ENCODE measurements around the gene APOA4.

The APOA4 gene

DNA sequence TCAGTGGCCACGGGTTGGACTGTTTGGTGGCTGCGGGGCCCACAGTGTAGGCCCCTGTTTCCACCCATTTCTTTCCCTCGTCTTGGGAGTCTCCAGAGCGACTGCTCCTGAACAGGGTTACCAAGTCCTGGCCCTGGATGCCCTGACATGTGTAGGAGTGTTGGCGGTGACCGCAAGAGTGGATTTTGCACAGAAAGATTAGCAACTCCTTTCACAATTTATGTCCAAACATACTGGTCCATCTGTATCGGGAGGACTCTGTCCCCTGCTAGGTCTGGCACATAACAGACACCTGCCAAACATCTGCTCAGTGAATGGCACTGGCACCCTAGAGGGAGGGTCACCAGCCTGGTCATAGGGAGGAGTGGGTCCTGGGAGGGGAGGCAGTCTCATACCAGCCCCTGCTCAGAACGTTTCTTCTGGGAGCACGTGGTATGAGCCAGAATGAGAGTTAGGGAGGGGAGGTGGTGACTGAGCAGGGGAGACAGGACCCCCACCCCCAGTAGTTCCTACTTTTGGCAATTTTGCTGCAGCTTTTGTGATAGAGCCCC lies 17.7 kb upstream of the APOA4 start:
- Histone ChIP-seq H3K4me2 (ENCODE audit: insufficient read depth, low read length, poor library complexity, severe bottlenecking) (no peak overlapping the region), H4K91ac (ENCODE audit: low read depth, low read length, poor library complexity) (no peak overlapping the region), H2BK120ac (ENCODE audit: low read depth, low read length) (no peak overlapping the region), H3K9me3 (replicated peaks in 1 of 2; ENCODE audit: control insufficient read depth in 2 of 2, insufficient read depth in 1 of 2, low read depth in 1 of 2, low read length in 2 of 2) (no peaks in the 10 kb centered on the region), H3K27ac (replicated peaks; ENCODE audit: low read length) (no peak overlapping the region), H3K36me3 (replicated peaks in 1 of 2; ENCODE audit: control insufficient read depth in 2 of 2, insufficient read depth in 2 of 2, low read length in 2 of 2) (peaks cover 8 to 30% of the 10 kb centered on the region in 2 donors), H3K23ac (ENCODE audit: low read depth, low read length, poor library complexity) (no peak overlapping the region), H2BK15ac (ENCODE audit: low read length) (no peak overlapping the region), H3K4ac (ENCODE audit: low read length) (no peak overlapping the region), H2AFZ (ENCODE audit: low read length) (peak overlapping the region; percentile 10), H4K8ac (ENCODE audit: low read depth, low read length) (no peak overlapping the region), H3K4me3 (ENCODE audit: low read length in 2 of 2) (no peak overlapping the region), H3K79me1 (ENCODE audit: low read depth, low read length) (no peaks in the 10 kb centered on the region), H2BK5ac (ENCODE audit: low read length) (no peak overlapping the region), H3K9ac (ENCODE audit: low read depth, low read length, poor library complexity) (no peak overlapping the region), H3K27me3 (ENCODE audit: control insufficient read depth in 3 of 3, insufficient read depth in 3 of 3, low read depth in 1 of 3, low read length in 3 of 3) (no peaks in the 10 kb centered on the region), H3K18ac (ENCODE audit: low read length) (no peak overlapping the region), H2BK12ac (ENCODE audit: low read length) (no peak overlapping the region), H3K14ac (ENCODE audit: low read length) (no peak overlapping the region), H2AK5ac (ENCODE audit: low read depth, low read length) (no peak overlapping the region), H3K4me1 (ENCODE audit: control insufficient read depth in 2 of 2, insufficient read depth in 1 of 2, low read depth in 1 of 2, low read length in 2 of 2) (peaks cover 9 to 17% of the 10 kb centered on the region in 2 donors)
- no CpG with 5 or more reads among the region's 9 CpGs for WGBS, 2 donors (ENCODE audit: extremely low coverage in 2 of 2, insufficient read length in 2 of 2, insufficient replicate concordance in 1 of 2)
- DNase-seq (ENCODE audit: low spot score), result no peak

GRCh38 chr11:116840224-116840745 lies 17.2 kb upstream of the APOA4 start:
- no peak overlapping the region for H3K27ac ChIP-seq (replicated peaks; ENCODE audit: low read length)
- peaks cover 9 to 21% of the 10 kb centered on the region in 2 donors for H3K4me1 ChIP-seq (ENCODE audit: control insufficient read depth in 2 of 2, insufficient read depth in 1 of 2, low read depth in 1 of 2, low read length in 2 of 2)
- no peaks in the 10 kb centered on the region for H3K79me1 ChIP-seq (ENCODE audit: low read depth, low read length)
- no peak for DNase-seq (ENCODE audit: low spot score)
- no peak overlapping the region for H2BK120ac ChIP-seq (ENCODE audit: low read depth, low read length)
- H2BK15ac ChIP-seq (ENCODE audit: low read length), result no peak overlapping the region
- no peaks in the 10 kb centered on the region for H3K9me3 ChIP-seq (replicated peaks in 1 of 2; ENCODE audit: control insufficient read depth in 2 of 2, insufficient read depth in 1 of 2, low read depth in 1 of 2, low read length in 2 of 2)
- H3K27me3 ChIP-seq (ENCODE audit: control insufficient read depth in 3 of 3, insufficient read depth in 3 of 3, low read depth in 1 of 3, low read length in 3 of 3), result peaks cover 0 to 5% (median 0%) of the 10 kb centered on the region in 3 experiments
- H3K14ac ChIP-seq (ENCODE audit: low read length), result no peak overlapping the region
- peaks cover 8 to 25% of the 10 kb centered on the region in 2 donors for H3K36me3 ChIP-seq (replicated peaks in 1 of 2; ENCODE audit: control insufficient read depth in 2 of 2, insufficient read depth in 2 of 2, low read length in 2 of 2)
- no CpG with 5 or more reads among the region's 6 CpGs for WGBS, 2 donors (ENCODE audit: extremely low coverage in 2 of 2, insufficient read length in 2 of 2, insufficient replicate concordance in 1 of 2)
- H4K91ac ChIP-seq (ENCODE audit: low read depth, low read length, poor library complexity), result no peak overlapping the region
- no peak overlapping the region for H3K4me3 ChIP-seq (ENCODE audit: low read length in 2 of 2)
- no peak overlapping the region for H3K9ac ChIP-seq (ENCODE audit: low read depth, low read length, poor library complexity)
- H3K4me2 ChIP-seq (ENCODE audit: insufficient read depth, low read length, poor library complexity, severe bottlenecking), result no peak overlapping the region
- H2AK5ac ChIP-seq (ENCODE audit: low read depth, low read length), result no peak overlapping the region
- H2BK12ac ChIP-seq (ENCODE audit: low read length), result no peak overlapping the region
- no peak overlapping the region for H4K8ac ChIP-seq (ENCODE audit: low read depth, low read length)
- no peak overlapping the region for H2BK5ac ChIP-seq (ENCODE audit: low read length)
- H3K23ac ChIP-seq (ENCODE audit: low read depth, low read length, poor library complexity), result no peak overlapping the region
- no peak overlapping the region for H3K18ac ChIP-seq (ENCODE audit: low read length)
- H2AFZ ChIP-seq (ENCODE audit: low read length), result peak overlapping the region; percentile 10
- H3K4ac ChIP-seq (ENCODE audit: low read length), result no peak overlapping the region

- no peak overlapping the region for H3K27ac ChIP-seq (replicated peaks; ENCODE audit: low read length)
- no peak overlapping the region for H3K9ac ChIP-seq (ENCODE audit: low read depth, low read length, poor library complexity)
- no CpG with 5 or more reads among the region's 6 CpGs for WGBS, 2 donors (ENCODE audit: extremely low coverage in 2 of 2, insufficient read length in 2 of 2, insufficient replicate concordance in 1 of 2)
These were observed 15.4 kb upstream of the APOA4 start for GRCh38 chr11:116838321-116839084.

More at GRCh38 chr11:116838321-116839084, 15.4 kb upstream of the APOA4 start:
- Histone ChIP-seq H3K4me1 (ENCODE audit: control insufficient read depth in 2 of 2, insufficient read depth in 1 of 2, low read depth in 1 of 2, low read length in 2 of 2) (peaks cover 9 to 20% of the 10 kb centered on the region in 2 donors), H2BK12ac (ENCODE audit: low read length) (no peak overlapping the region), H4K8ac (ENCODE audit: low read depth, low read length) (no peak overlapping the region), H3K79me1 (ENCODE audit: low read depth, low read length) (no peaks in the 10 kb centered on the region), H3K18ac (ENCODE audit: low read length) (no peak overlapping the region), H3K14ac (ENCODE audit: low read length) (no peak overlapping the region), H2BK120ac (ENCODE audit: low read depth, low read length) (no peak overlapping the region), H4K91ac (ENCODE audit: low read depth, low read length, poor library complexity) (no peak overlapping the region), H3K9me3 (replicated peaks in 1 of 2; ENCODE audit: control insufficient read depth in 2 of 2, insufficient read depth in 1 of 2, low read depth in 1 of 2, low read length in 2 of 2) (no peaks in the 10 kb centered on the region), H3K27me3 (ENCODE audit: control insufficient read depth in 3 of 3, insufficient read depth in 3 of 3, low read depth in 1 of 3, low read length in 3 of 3) (peaks cover 0 to 10% (median 0%) of the 10 kb centered on the region in 3 experiments), H3K4ac (ENCODE audit: low read length) (no peak overlapping the region), H3K4me2 (ENCODE audit: insufficient read depth, low read length, poor library complexity, severe bottlenecking) (no peak overlapping the region), H2BK5ac (ENCODE audit: low read length) (no peak overlapping the region), H2AK5ac (ENCODE audit: low read depth, low read length) (no peak overlapping the region), H3K36me3 (replicated peaks in 1 of 2; ENCODE audit: control insufficient read depth in 2 of 2, insufficient read depth in 2 of 2, low read length in 2 of 2) (peaks cover 1 to 9% of the 10 kb centered on the region in 2 donors), H3K4me3 (ENCODE audit: low read length in 2 of 2) (no peak overlapping the region), H3K23ac (ENCODE audit: low read depth, low read length, poor library complexity) (no peak overlapping the region), H2BK15ac (ENCODE audit: low read length) (no peak overlapping the region), H2AFZ (ENCODE audit: low read length) (no peak overlapping the region)
- DNase-seq (ENCODE audit: low spot score), result no peak

All from neuronal stem cell (in vitro differentiated cells).